OCI-LY7 (cell line): Measurements from ENCODE around the gene TASOR2. TPM values are rescaled to one million over a fixed set of nuclear protein-coding genes. Genes with fewer than 3 reads are reported as not detected.

ENCODE experiments used
- BruUV-seq: library from RNA; stranded (reverse); fragments of 400-500 nt; replicated peaks from 2 replicates; lab custom pipeline; 2021; lab: Mats Ljungman, UMichigan
- CTCF ChIA-PET: fragments of 300-600 bp; sonication (Branson Sonifier 250); formaldehyde crosslinking; loops from one replicate; lab custom pipeline; 2022; ENCODE audit warnings: antibody characterized with exemption; ENCODE audit not compliant: unreplicated experiment; lab: Charles Lee
- POLR2A ChIA-PET: fragments of 300-600 bp; sonication (Branson Sonifier 250); formaldehyde crosslinking; loops from one replicate; lab custom pipeline; 2022; ENCODE audit warnings: antibody characterized with exemption; lab: Charles Lee
- DNase-seq: peaks from one replicate; pipeline ENCODE4 v3.0.0-alpha.2; 2015; ENCODE audit warnings: low spot score
- H2AFZ ChIP-seq: fragments of 200-600 bp; sonication (generic), shearing (Covaris generic); 2 replicates; pipeline ENCODE4 v1.6.1; 2014; ENCODE audit warnings: mild to moderate bottlenecking, antibody characterized with exemption, low read length, moderate library complexity
- H3K27ac ChIP-seq: fragments of 200-600 bp; sonication (generic); 2 replicates; pipeline ENCODE4 v1.5.1; 2014; ENCODE audit warnings: mixed run types, low read depth, mild to moderate bottlenecking, moderate library complexity, low read length, inconsistent platforms; ENCODE audit not compliant: poor library complexity, severe bottlenecking
- H3K36me3 ChIP-seq: fragments of 200-600 bp; sonication (generic); 2 replicates; pipeline ENCODE4 v1.6.1; 2014; ENCODE audit warnings: mild to moderate bottlenecking, antibody characterized with exemption, low read length, moderate library complexity, mixed read lengths; ENCODE audit not compliant: insufficient read depth
- H3K4me1 ChIP-seq: fragments of 200-600 bp; sonication (generic); 2 replicates; pipeline ENCODE4 v1.5.1; 2014; ENCODE audit warnings: mild to moderate bottlenecking, low read length; ENCODE audit not compliant: insufficient read depth, poor library complexity, severe bottlenecking
- H3K4me2 ChIP-seq: fragments of 200-600 bp; sonication (generic); 2 replicates; pipeline ENCODE4 v1.6.1; 2014; ENCODE audit warnings: mild to moderate bottlenecking, low read length
- H3K4me3 ChIP-seq: fragments of 200-600 bp; sonication (generic); 2 replicates; pipeline ENCODE4 v1.5.1; 2014; ENCODE audit warnings: mild to moderate bottlenecking, low read depth, low read length; ENCODE audit not compliant: poor library complexity, severe bottlenecking
- H3K79me2 ChIP-seq: fragments of 200-600 bp; sonication (generic); 2 replicates; pipeline ENCODE4 v1.6.1; 2016; ENCODE audit warnings: low read depth, mild to moderate bottlenecking, low read length, moderate library complexity, mixed read lengths; ENCODE audit not compliant: insufficient read depth
- H3K9me2 ChIP-seq: fragments of 200-600 bp; sonication (generic); 2 replicates; pipeline ENCODE4 v1.6.1; 2016; ENCODE audit warnings: mild to moderate bottlenecking, low read length, mixed read lengths; ENCODE audit not compliant: insufficient read depth
- H3K9me3 ChIP-seq: fragments of 200-600 bp; sonication (generic); 2 replicates; pipeline ENCODE4 v1.6.1; 2014; ENCODE audit warnings: mild to moderate bottlenecking, mixed run types, low read length, mixed read lengths
- H4K20me1 ChIP-seq: fragments of 200-600 bp; sonication (generic); 2 replicates; pipeline ENCODE4 v1.6.1; 2014; ENCODE audit warnings: mild to moderate bottlenecking, antibody characterized with exemption, low read length, moderate library complexity, mixed read lengths; ENCODE audit not compliant: insufficient read depth
- EZH2phosphoT487 ChIP-seq: fragments of 200-600 bp; sonication (generic); IDR thresholded peaks from 2 replicates; pipeline ENCODE4 v1.6.1; 2018; ENCODE audit warnings: low read depth, borderline replicate concordance, mild to moderate bottlenecking, mixed run types, antibody characterized with exemption, low read length, moderate library complexity, mixed read lengths
- intact Hi-C: fragments of 100-400 bp; cut with micrococcal nuclease; formaldehyde crosslinking; loops from one replicate; pipeline ENCODE4 v1.10.0; 2022; ENCODE audit not compliant: unreplicated experiment
- total RNA-seq, 2 experiments: library from RNA; depleted of rRNA in 1 of 2; stranded (reverse); fragments of >200 nt in 1 of 2; shearing (Covaris generic) in 1 of 2; gene quantifications; 2 replicates each; pipeline ENCODE4 v1.2.3, GENCODE V29; 2014 to 2022
- TF ChIP-seq, protein P1 (sequence below): fragments of 200-600 bp; sonication (generic); conservative IDR thresholded peaks from 2 replicates; pipeline ENCODE4 v1.5.1; 2014; ENCODE audit warnings: mild to moderate bottlenecking, antibody characterized with exemption, low read length, moderate library complexity, mixed read lengths

TASOR2 gene
- total RNA-seq, 2 experiments from 2014 or later, result 103 to 116 TPM

GRCh38 chr10:5708356-5708755, 23.7 kb downstream of the TASOR2 start:
- peaks cover 9% of the 10 kb centered on the region for H3K9me3 ChIP-seq
- TF ChIP-seq, protein P1, sequence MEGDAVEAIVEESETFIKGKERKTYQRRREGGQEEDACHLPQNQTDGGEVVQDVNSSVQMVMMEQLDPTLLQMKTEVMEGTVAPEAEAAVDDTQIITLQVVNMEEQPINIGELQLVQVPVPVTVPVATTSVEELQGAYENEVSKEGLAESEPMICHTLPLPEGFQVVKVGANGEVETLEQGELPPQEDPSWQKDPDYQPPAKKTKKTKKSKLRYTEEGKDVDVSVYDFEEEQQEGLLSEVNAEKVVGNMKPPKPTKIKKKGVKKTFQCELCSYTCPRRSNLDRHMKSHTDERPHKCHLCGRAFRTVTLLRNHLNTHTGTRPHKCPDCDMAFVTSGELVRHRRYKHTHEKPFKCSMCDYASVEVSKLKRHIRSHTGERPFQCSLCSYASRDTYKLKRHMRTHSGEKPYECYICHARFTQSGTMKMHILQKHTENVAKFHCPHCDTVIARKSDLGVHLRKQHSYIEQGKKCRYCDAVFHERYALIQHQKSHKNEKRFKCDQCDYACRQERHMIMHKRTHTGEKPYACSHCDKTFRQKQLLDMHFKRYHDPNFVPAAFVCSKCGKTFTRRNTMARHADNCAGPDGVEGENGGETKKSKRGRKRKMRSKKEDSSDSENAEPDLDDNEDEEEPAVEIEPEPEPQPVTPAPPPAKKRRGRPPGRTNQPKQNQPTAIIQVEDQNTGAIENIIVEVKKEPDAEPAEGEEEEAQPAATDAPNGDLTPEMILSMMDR, result no peak
- no peak for TF ChIP-seq EZH2phosphoT487
- ChIA-PET CTCF (no interaction called here), POLR2A (interaction anchor here (0.5 to 7.1 kb wide), 6 partner anchors 9 to 192 kb away, joined by 3 to 45 read pairs (median 6); partner anchors contain the start of gene FBH1)
- no peak overlapping the region for H3K27ac ChIP-seq
- no TSS peak for BruUV-seq
- H3K4me1 ChIP-seq, result peaks cover 58% of the 10 kb centered on the region
- H3K4me2 ChIP-seq, result no peak overlapping the region
- peaks cover 58% of the 10 kb centered on the region for H3K36me3 ChIP-seq
- DNase-seq, result no peak
- H2AFZ ChIP-seq, result no peak overlapping the region
- no peaks in the 10 kb centered on the region for H3K9me2 ChIP-seq
- H3K4me3 ChIP-seq, result no peak overlapping the region
- intact Hi-C loops, result no loop called here
- peaks cover 55% of the 10 kb centered on the region; the same call in 1 of the 2 replicates for H4K20me1 ChIP-seq
- peaks cover 98% of the 10 kb centered on the region for H3K79me2 ChIP-seq

- H3K27ac ChIP-seq, result no peak overlapping the region
- H4K20me1 ChIP-seq, result peaks cover 56% of the 10 kb centered on the region; the same call in 1 of the 2 replicates
- peaks cover 70% of the 10 kb centered on the region for H3K4me1 ChIP-seq
- no peak overlapping the region for H3K4me3 ChIP-seq
- ChIA-PET POLR2A (interaction anchor here (1.2 to 7.1 kb wide), 7 partner anchors 9 to 23 kb away, joined by 3 to 45 read pairs (median 5); no protein-coding TSS in a partner anchor), CTCF (no interaction called here)
- TF ChIP-seq, protein P1, result no peak
- no peak for TF ChIP-seq EZH2phosphoT487
- H3K9me3 ChIP-seq, result peaks cover 6% of the 10 kb centered on the region
- H3K36me3 ChIP-seq, result peaks cover 65% of the 10 kb centered on the region
- no peaks in the 10 kb centered on the region for H3K9me2 ChIP-seq
- H3K4me2 ChIP-seq, result peak overlapping the region; percentile 49
- H3K79me2 ChIP-seq, result peaks cover 98% of the 10 kb centered on the region
- no TSS peak for BruUV-seq
- no peak for DNase-seq
- intact Hi-C loops, result no loop called here
- H2AFZ ChIP-seq, result no peak overlapping the region
Measured at GRCh38 chr10:5709865-5710264, 25.2 kb downstream of the TASOR2 start.

- TF ChIP-seq, protein P1, result no peak
- TF ChIP-seq EZH2phosphoT487, result no peak
- ChIA-PET CTCF (interaction anchor here (1.7 kb wide), 1 partner anchor 10 kb away, joined by 4 read pairs; no protein-coding TSS in a partner anchor), POLR2A (interaction anchor here (0.6 to 7.1 kb wide), 8 partner anchors 9 to 56 kb away, joined by 3 to 45 read pairs (median 6); no protein-coding TSS in a partner anchor)
- Histone ChIP-seq H3K36me3 (peaks cover 57% of the 10 kb centered on the region), H3K4me3 (no peak overlapping the region), H3K9me3 (no peaks in the 10 kb centered on the region), H3K27ac (no peak overlapping the region), H3K79me2 (peaks cover 98% of the 10 kb centered on the region), H3K4me2 (peak overlapping the region; percentile 49), H4K20me1 (peaks cover 50% of the 10 kb centered on the region; the same call in 1 of the 2 replicates), H2AFZ (no peak overlapping the region), H3K9me2 (no peaks in the 10 kb centered on the region), H3K4me1 (peaks cover 80% of the 10 kb centered on the region)
- no TSS peak for BruUV-seq
- no peak for DNase-seq
- intact Hi-C loops, result no loop called here
Measured at GRCh38 chr10:5710859-5711258, 26.2 kb downstream of the TASOR2 start.
